OCI-LY3 (cell line): ENCODE results near the gene STK4.
A peak's percentile ranks its signal among the peaks of the same experiment; 100 is the strongest.
"Not testable (repeated sequence)": the region's sequence is repeated elsewhere in the genome, so short reads cannot be mapped to it uniquely, and the experiment has no call there.

ENCODE experiments used
- H2AFZ ChIP-seq: fragments of 200-600, 300-600 bp; shearing (Covaris generic); 2 replicates; pipeline ENCODE4 v1.6.0; 2014; ENCODE audit warnings: antibody characterized with exemption, low read depth, low read length
- H3K27ac ChIP-seq: fragments of 200-600, 300-600 bp; sonication (generic); 2 replicates; pipeline ENCODE4 v1.5.1; 2014; ENCODE audit warnings: mild to moderate bottlenecking, low read length, moderate library complexity, mixed read lengths
- H3K27me3 ChIP-seq: fragments of 200-600, 300-600 bp; sonication (generic); 2 replicates; pipeline ENCODE4 v1.6.1; 2014; ENCODE audit warnings: low read depth, low read length, mixed read lengths
- H3K36me3 ChIP-seq: fragments of 200-600, 300-600 bp; sonication (generic); replicated peaks from 2 replicates; pipeline ENCODE3; 2014; ENCODE audit warnings: low read depth, low read length, mixed read lengths
- H3K4me1 ChIP-seq: fragments of 300-600, 200-600 bp; sonication (generic); 2 replicates; pipeline ENCODE4 v1.6.1; 2014; ENCODE audit warnings: low read length, mixed read lengths
- H3K4me2 ChIP-seq: fragments of 200-600, 300-600 bp; sonication (generic); 2 replicates; pipeline ENCODE4 v1.6.1; 2014; ENCODE audit warnings: low read length, mixed read lengths
- H3K4me3 ChIP-seq: fragments of 300-600, 200-600 bp; sonication (generic); 2 replicates; pipeline ENCODE4 v1.5.1; 2014; ENCODE audit warnings: antibody characterized with exemption, mild to moderate bottlenecking, low read length, moderate library complexity
- H3K79me2 ChIP-seq: fragments of 300-600, 200-600 bp; shearing (Covaris generic); 2 replicates; pipeline ENCODE4 v1.6.1; 2014; ENCODE audit warnings: mild to moderate bottlenecking, low read length, mixed read lengths
- H3K9ac ChIP-seq: fragments of 300-600, 200-600 bp; shearing (Covaris generic); 2 replicates; pipeline ENCODE4 v1.6.0; 2014; ENCODE audit warnings: mild to moderate bottlenecking, low read length, moderate library complexity
- H3K9me3 ChIP-seq: fragments of 200-600, 300-600 bp; shearing (Covaris generic); 2 replicates; pipeline ENCODE4 v1.6.1; 2014; ENCODE audit warnings: low read length, mixed read lengths; ENCODE audit not compliant: insufficient read depth
- H4K20me1 ChIP-seq: fragments of 200-600, 300-600 bp; sonication (generic); 2 replicates; pipeline ENCODE4 v1.6.1; 2016; ENCODE audit warnings: low read length, mixed read lengths; ENCODE audit not compliant: insufficient read depth
- EZH2phosphoT487 ChIP-seq: fragments of 200-600 bp; shearing (Covaris generic); IDR thresholded peaks from 2 replicates; pipeline ENCODE4 v1.6.1; 2018; ENCODE audit warnings: antibody characterized with exemption, mixed run types, low read depth
- TF ChIP-seq, protein P1 (sequence below): fragments of 200-600, 300-600 bp; sonication (generic); IDR thresholded peaks from 2 replicates; pipeline ENCODE4 v1.5.1; 2014; ENCODE audit warnings: antibody characterized with exemption, low read length, low read depth

STK4 gene

GRCh38 chr20:45010399-45010828 lies 44.1 kb downstream of the STK4 start:
- H3K4me2 ChIP-seq: no peak overlapping the region
- no peak overlapping the region for H3K4me3 ChIP-seq
- H3K4me1 ChIP-seq: peaks cover 9% of the 10 kb centered on the region
- peaks cover 91% of the 10 kb centered on the region for H4K20me1 ChIP-seq
- H3K27ac ChIP-seq: no peak overlapping the region
- H3K9ac ChIP-seq: no peak overlapping the region
- peaks cover 69% of the 10 kb centered on the region for H3K36me3 ChIP-seq
- H2AFZ ChIP-seq: no peak overlapping the region
- H3K79me2 ChIP-seq: peaks cover 100% of the 10 kb centered on the region
- TF ChIP-seq, protein P1, sequence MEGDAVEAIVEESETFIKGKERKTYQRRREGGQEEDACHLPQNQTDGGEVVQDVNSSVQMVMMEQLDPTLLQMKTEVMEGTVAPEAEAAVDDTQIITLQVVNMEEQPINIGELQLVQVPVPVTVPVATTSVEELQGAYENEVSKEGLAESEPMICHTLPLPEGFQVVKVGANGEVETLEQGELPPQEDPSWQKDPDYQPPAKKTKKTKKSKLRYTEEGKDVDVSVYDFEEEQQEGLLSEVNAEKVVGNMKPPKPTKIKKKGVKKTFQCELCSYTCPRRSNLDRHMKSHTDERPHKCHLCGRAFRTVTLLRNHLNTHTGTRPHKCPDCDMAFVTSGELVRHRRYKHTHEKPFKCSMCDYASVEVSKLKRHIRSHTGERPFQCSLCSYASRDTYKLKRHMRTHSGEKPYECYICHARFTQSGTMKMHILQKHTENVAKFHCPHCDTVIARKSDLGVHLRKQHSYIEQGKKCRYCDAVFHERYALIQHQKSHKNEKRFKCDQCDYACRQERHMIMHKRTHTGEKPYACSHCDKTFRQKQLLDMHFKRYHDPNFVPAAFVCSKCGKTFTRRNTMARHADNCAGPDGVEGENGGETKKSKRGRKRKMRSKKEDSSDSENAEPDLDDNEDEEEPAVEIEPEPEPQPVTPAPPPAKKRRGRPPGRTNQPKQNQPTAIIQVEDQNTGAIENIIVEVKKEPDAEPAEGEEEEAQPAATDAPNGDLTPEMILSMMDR: no peak
- TF ChIP-seq EZH2phosphoT487: no peak
- no peaks in the 10 kb centered on the region for H3K9me3 ChIP-seq
- no peaks in the 10 kb centered on the region for H3K27me3 ChIP-seq

DNA sequence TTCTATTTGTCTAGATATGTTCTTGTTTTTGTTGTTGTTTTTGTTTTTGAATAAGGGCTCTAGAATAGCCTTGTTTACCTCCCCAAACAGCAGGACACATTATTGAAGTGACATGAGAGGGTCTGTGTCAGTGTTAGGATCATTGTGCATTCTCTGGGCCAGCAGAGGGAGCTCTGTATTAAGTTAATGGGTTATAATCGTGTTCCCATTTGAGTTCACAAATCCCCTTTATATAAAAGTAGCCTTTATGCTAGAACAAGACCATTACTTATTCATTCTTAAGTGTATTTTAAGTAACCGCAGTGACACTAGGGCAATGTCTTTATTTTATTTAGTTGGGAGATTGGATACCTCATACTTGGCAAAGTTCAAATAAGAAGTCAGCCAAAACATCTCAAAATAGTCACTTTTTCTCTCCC lies 44.8 kb downstream of the STK4 start:
- Histone ChIP-seq H4K20me1 (peaks cover 93% of the 10 kb centered on the region), H3K4me3 (no peak overlapping the region), H2AFZ (no peak overlapping the region), H3K27ac (no peak overlapping the region), H3K9me3 (no peaks in the 10 kb centered on the region), H3K36me3 (peaks cover 71% of the 10 kb centered on the region), H3K9ac (no peak overlapping the region), H3K4me2 (no peak overlapping the region), H3K4me1 (peaks cover 16% of the 10 kb centered on the region), H3K79me2 (peaks cover 100% of the 10 kb centered on the region), H3K27me3 (no peaks in the 10 kb centered on the region)
- no peak for TF ChIP-seq EZH2phosphoT487
- TF ChIP-seq, protein P1: peak; percentile 94

GRCh38 chr20:45012682-45013302 lies 46.5 kb downstream of the STK4 start:
- Histone ChIP-seq H3K36me3 (peaks cover 73% of the 10 kb centered on the region), H3K9ac (no peak overlapping the region), H3K27me3 (no peaks in the 10 kb centered on the region), H3K4me2 (no peak overlapping the region), H2AFZ (no peak overlapping the region), H3K27ac (no peak overlapping the region), H3K4me3 (no peak overlapping the region), H3K79me2 (peaks cover 100% of the 10 kb centered on the region), H3K4me1 (peaks cover 21% of the 10 kb centered on the region), H3K9me3 (no peaks in the 10 kb centered on the region), H4K20me1 (peaks cover 93% of the 10 kb centered on the region)
- no peak for TF ChIP-seq EZH2phosphoT487
- TF ChIP-seq, protein P1: no peak

DNA sequence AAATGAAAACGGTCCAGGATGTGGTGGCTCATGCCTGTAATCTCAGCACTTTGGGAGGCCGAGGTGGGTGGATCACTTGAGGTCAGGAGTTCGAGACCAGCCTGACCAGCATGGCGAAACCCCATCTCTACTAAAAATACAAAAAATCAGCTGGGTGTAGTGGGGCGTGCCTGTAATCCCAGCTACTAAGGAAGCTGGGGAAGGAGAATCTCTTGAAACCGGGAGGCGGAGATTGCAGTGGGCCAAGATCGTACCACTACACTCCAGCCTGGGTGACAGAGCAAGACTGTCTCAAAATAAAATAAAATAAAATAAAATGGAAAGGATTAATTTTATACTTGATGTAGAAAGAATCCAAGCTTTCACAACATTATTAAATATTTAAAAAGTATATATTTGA lies 47.8 kb downstream of the STK4 start:
- not testable (repeated sequence) for H3K4me2 ChIP-seq, H3K27me3 ChIP-seq, H2AFZ ChIP-seq, H3K9me3 ChIP-seq, H3K4me3 ChIP-seq, H3K27ac ChIP-seq, H3K9ac ChIP-seq
- Histone ChIP-seq H3K36me3 (peaks cover 72% of the 10 kb centered on the region), H3K79me2 (peaks cover 100% of the 10 kb centered on the region), H4K20me1 (peaks cover 91% of the 10 kb centered on the region), H3K4me1 (peaks cover 21% of the 10 kb centered on the region)
